HEK293 (cell line): Measurements from ENCODE around the gene SYT2.

Experiments
- CTCF ChIA-PET: fragments of 350-600 bp; formaldehyde crosslinking; extraction: SDS; loops from one replicate; lab custom pipeline; 2021; ENCODE audit warnings: antibody characterized with exemption; lab: Yijun Ruan, JAX
- POLR2A ChIA-PET: fragments of 300-600 bp; formaldehyde crosslinking; extraction: SDS; loops from one replicate; lab custom pipeline; 2020; ENCODE audit warnings: antibody characterized with exemption, inconsistent platforms; lab: Yijun Ruan, JAX
- H3K27ac ChIP-seq: fragments of 200-500 bp; sonication (Bioruptor generic); 2 replicates; pipeline ENCODE4 v1.5.1; 2014; ENCODE audit warnings: low read depth, low read length, control low read depth, inconsistent platforms; ENCODE audit errors: extremely low read depth
- H3K36me3 ChIP-seq, 2 experiments: fragments of 200-500 bp in 1 of 2; sonication (Bioruptor generic) in 1 of 2; 1 replicate in 1 of 2; 2 replicates in 1 of 2; pipeline ENCODE4 v1.5.1; 2014 to 2017; ENCODE audit warnings: inconsistent platforms in 2 of 2, low read length in 2 of 2; ENCODE audit not compliant: control insufficient read depth in 2 of 2, insufficient read depth in 1 of 2
- H3K4me1 ChIP-seq: fragments of 200-500 bp; sonication (Bioruptor generic); 2 replicates; pipeline ENCODE4 v1.5.1; 2014; ENCODE audit warnings: mild to moderate bottlenecking, low read length, inconsistent platforms; ENCODE audit not compliant: control insufficient read depth, insufficient read depth
- H3K4me3 ChIP-seq: 2 replicates; pipeline ENCODE4 v1.5.1; 2011; ENCODE audit warnings: low read depth, mild to moderate bottlenecking, control low read depth, low read length, moderate library complexity
- H3K9me3 ChIP-seq: fragments of 200-500 bp; sonication (Bioruptor generic); 2 replicates; pipeline ENCODE4 v1.5.1; 2014; ENCODE audit warnings: low read depth, low read length, inconsistent platforms; ENCODE audit not compliant: control insufficient read depth, insufficient read depth
- BCL11B ChIP-seq: fragments of 450-650 bp; formaldehyde crosslinking; IDR thresholded peaks from 2 replicates; pipeline ENCODE4 v1.5.1; 2016; ENCODE audit warnings: low read depth, missing biosample characterization, missing genetic modification characterization
- GLIS2 ChIP-seq: fragments of 450-650 bp; formaldehyde crosslinking; IDR thresholded peaks from 2 replicates; pipeline ENCODE4 v1.5.1; 2016; ENCODE audit warnings: missing biosample characterization, missing genetic modification characterization
- HOXA7 ChIP-seq: sonication (generic); formaldehyde crosslinking; IDR thresholded peaks from 2 replicates; pipeline ENCODE4 v1.8.1; 2022; ENCODE audit warnings: missing genetic modification reagents, borderline replicate concordance
- OSR2 ChIP-seq: fragments of 450-650 bp; formaldehyde crosslinking; IDR thresholded peaks from 2 replicates; pipeline ENCODE4 v1.5.1; 2016; ENCODE audit warnings: missing biosample characterization, missing genetic modification characterization
- YY1 ChIP-seq: fragments of 450-650 bp; formaldehyde crosslinking; IDR thresholded peaks from 2 replicates; pipeline ENCODE4 v1.5.1; 2018; ENCODE audit warnings: missing biosample characterization, missing genetic modification characterization
- ZFP37 ChIP-seq: fragments of 450-650 bp; formaldehyde crosslinking; IDR thresholded peaks from 2 replicates; pipeline ENCODE4 v1.5.1; 2016; ENCODE audit warnings: missing biosample characterization, missing genetic modification characterization
- ZFP69B ChIP-seq: fragments of 450-650 bp; formaldehyde crosslinking; IDR thresholded peaks from 2 replicates; pipeline ENCODE4 v1.5.1; 2016; ENCODE audit warnings: missing biosample characterization, missing genetic modification characterization
- ZNF248 ChIP-seq: fragments of 450-650 bp; formaldehyde crosslinking; IDR thresholded peaks from 2 replicates; pipeline ENCODE4 v1.5.1; 2017; ENCODE audit warnings: missing biosample characterization, missing genetic modification characterization
- ZNF266 ChIP-seq: fragments of 450-650 bp; formaldehyde crosslinking; IDR thresholded peaks from 2 replicates; pipeline ENCODE4 v1.5.1; 2016; ENCODE audit warnings: missing biosample characterization, missing genetic modification characterization, low read depth
- ZNF341 ChIP-seq: fragments of 450-650 bp; formaldehyde crosslinking; IDR thresholded peaks from 2 replicates; pipeline ENCODE4; 2016; ENCODE audit warnings: low read depth, missing biosample characterization, missing genetic modification characterization
- ZNF350 ChIP-seq: fragments of 450-650 bp; formaldehyde crosslinking; IDR thresholded peaks from 2 replicates; pipeline ENCODE4 v1.5.0; 2017; ENCODE audit warnings: missing biosample characterization, mild to moderate bottlenecking, missing genetic modification characterization
- ZNF560 ChIP-seq: fragments of 450-650 bp; formaldehyde crosslinking; IDR thresholded peaks from 2 replicates; pipeline ENCODE4 v1.5.1; 2017; ENCODE audit warnings: missing biosample characterization, missing genetic modification characterization, borderline replicate concordance
- ZNF624 ChIP-seq: fragments of 450-650 bp; formaldehyde crosslinking; IDR thresholded peaks from 2 replicates; pipeline ENCODE4 v1.5.1; 2017; ENCODE audit warnings: missing biosample characterization, missing genetic modification characterization
- ZNF626 ChIP-seq: fragments of 450-650 bp; sonication (Bioruptor Pico); formaldehyde crosslinking; IDR thresholded peaks from 2 replicates; pipeline ENCODE4 v1.5.1; 2018; ENCODE audit warnings: missing biosample characterization, missing genetic modification characterization, inconsistent platforms
- ZNF654 ChIP-seq: fragments of 450-650 bp; formaldehyde crosslinking; IDR thresholded peaks from 2 replicates; pipeline ENCODE4 v1.5.1; 2016; ENCODE audit warnings: low read depth, missing biosample characterization, missing genetic modification characterization
- ZNF677 ChIP-seq: fragments of 450-650 bp; IDR thresholded peaks from 2 replicates; pipeline ENCODE4 v1.5.0; 2018; ENCODE audit warnings: missing biosample characterization, mild to moderate bottlenecking, missing genetic modification characterization, moderate library complexity
- ZNF792 ChIP-seq: fragments of 450-650 bp; formaldehyde crosslinking; IDR thresholded peaks from 2 replicates; pipeline ENCODE4 v1.5.1; 2016; ENCODE audit warnings: missing biosample characterization, missing genetic modification characterization
- TF ChIP-seq, protein P1 (sequence below): fragments of 450-650 bp; formaldehyde crosslinking; IDR thresholded peaks from 2 replicates; pipeline ENCODE4 v1.5.1; 2017; ENCODE audit warnings: missing biosample characterization, missing genetic modification characterization
- TF ChIP-seq, protein P2 (sequence below): fragments of 450-650 bp; formaldehyde crosslinking; IDR thresholded peaks from 2 replicates; pipeline ENCODE4; 2016; ENCODE audit warnings: missing biosample characterization, missing genetic modification characterization
- TF ChIP-seq, protein P3 (sequence below): fragments of 450-650 bp; formaldehyde crosslinking; IDR thresholded peaks from 2 replicates; pipeline ENCODE4 v1.5.1; 2016; ENCODE audit warnings: missing biosample characterization, missing genetic modification characterization
- TF ChIP-seq, protein P4 (sequence below): fragments of 450-650 bp; formaldehyde crosslinking; IDR thresholded peaks from 2 replicates; pipeline ENCODE4 v1.5.1; 2016; ENCODE audit warnings: missing biosample characterization, missing genetic modification characterization

Gene SYT2

DNA sequence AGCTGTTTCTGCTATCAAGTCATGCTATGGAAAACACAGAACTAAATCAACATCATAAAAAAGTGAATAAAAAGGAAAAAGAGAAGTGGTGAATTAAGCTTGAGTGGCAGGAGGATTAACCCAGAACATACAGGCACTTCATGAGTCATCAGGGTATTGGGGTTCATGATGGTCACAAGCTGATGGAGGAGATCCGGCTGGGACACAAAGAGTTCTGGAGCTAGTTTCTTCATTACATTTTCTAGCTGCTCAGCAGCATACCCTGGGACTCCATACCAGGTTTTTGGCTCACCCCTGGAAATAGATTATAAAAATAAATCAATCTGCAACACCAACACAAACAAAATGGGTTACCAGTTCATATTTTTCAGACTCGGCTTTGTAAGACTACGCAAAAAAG lies 42.5 kb upstream of the SYT2 start:
- no peaks in the 10 kb centered on the region for H3K9me3 ChIP-seq
- peaks cover 57 to 97% of the 10 kb centered on the region in 2 experiments for H3K36me3 ChIP-seq
- TF ChIP-seq, protein P1, sequence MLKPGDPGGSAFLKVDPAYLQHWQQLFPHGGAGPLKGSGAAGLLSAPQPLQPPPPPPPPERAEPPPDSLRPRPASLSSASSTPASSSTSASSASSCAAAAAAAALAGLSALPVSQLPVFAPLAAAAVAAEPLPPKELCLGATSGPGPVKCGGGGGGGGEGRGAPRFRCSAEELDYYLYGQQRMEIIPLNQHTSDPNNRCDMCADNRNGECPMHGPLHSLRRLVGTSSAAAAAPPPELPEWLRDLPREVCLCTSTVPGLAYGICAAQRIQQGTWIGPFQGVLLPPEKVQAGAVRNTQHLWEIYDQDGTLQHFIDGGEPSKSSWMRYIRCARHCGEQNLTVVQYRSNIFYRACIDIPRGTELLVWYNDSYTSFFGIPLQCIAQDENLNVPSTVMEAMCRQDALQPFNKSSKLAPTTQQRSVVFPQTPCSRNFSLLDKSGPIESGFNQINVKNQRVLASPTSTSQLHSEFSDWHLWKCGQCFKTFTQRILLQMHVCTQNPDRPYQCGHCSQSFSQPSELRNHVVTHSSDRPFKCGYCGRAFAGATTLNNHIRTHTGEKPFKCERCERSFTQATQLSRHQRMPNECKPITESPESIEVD, result peak; percentile 22; the same call in 1 of the 2 replicates
- no peak for TF ChIP-seq ZNF341
- ChIA-PET CTCF (interaction anchor here (0.5 to 0.6 kb wide), 3 partner anchors 14 to 564 kb away, joined by 3 read pairs; partner anchors contain the start of gene RABIF), POLR2A (no interaction called here)
- no peak overlapping the region for H3K4me3 ChIP-seq
- no peaks in the 10 kb centered on the region for H3K4me1 ChIP-seq
- no peak overlapping the region for H3K27ac ChIP-seq

DNA sequence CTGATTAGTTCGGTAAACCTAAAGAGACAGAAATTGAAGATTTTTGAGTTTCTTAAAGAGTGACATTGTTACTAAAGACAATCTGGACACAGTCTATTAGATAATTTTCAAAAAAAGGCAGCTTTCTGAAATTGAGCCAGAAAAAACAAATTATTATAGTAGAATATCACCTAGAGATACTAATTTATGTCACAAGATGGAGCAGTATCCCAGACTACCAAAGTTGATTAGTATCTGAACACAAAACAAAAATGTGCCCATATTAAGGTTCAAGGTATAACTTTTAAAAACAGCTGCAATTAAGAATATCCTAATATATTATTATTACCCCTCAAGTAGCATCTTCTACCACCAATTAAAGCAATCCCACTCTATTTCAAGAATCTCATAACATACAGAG lies 40.5 kb upstream of the SYT2 start:
- Histone ChIP-seq H3K36me3 (peaks cover 49 to 91% of the 10 kb centered on the region in 2 experiments), H3K4me3 (no peak overlapping the region), H3K9me3 (no peaks in the 10 kb centered on the region), H3K27ac (no peak overlapping the region), H3K4me1 (no peaks in the 10 kb centered on the region)
- CTCF ChIA-PET, result interaction anchor here (0.6 to 2.0 kb wide), 3 partner anchors 103 to 370 kb away, joined by 3 to 8 read pairs (median 3); no protein-coding TSS in a partner anchor
- peak; percentile 51 for TF ChIP-seq ZNF654 (tag by site-specific recombination)
- TF ChIP-seq ZFP69B (tag by site-specific recombination), result no peak
- POLR2A ChIA-PET, result interaction anchor here (1.5 to 2.4 kb wide), 2 partner anchors 57 to 257 kb away, joined by 3 to 7 read pairs; partner anchors contain the start of genes KDM5B and TMEM183A

DNA sequence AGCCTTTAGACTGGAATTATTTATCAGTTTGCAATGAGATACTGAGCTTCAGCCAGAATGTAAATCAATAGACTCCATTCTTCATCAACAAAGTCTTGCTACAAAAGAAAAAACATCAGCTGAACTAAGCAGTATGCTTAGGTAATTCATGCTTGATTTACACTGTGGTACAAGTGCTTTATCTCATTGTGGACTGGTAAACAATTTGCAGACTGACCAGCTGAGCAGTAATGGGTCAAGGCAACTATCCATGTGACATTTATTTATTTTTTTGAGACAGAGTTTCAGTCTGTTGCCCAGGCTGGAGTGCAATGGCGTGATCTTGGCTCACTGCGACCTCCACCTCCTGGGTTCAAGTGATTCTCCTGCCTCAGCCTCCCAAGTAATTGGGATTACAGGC lies 39.8 kb upstream of the SYT2 start:
- CTCF ChIA-PET, result interaction anchor here (0.6 to 2.0 kb wide), 5 partner anchors 31 to 523 kb away, joined by 3 to 8 read pairs (median 3); no protein-coding TSS in a partner anchor
- POLR2A ChIA-PET, result interaction anchor here (1.5 to 2.4 kb wide), 2 partner anchors 58 to 257 kb away, joined by 3 to 7 read pairs; partner anchors contain the start of genes KDM5B and TMEM183A
- H3K9me3 ChIP-seq, result no peaks in the 10 kb centered on the region
- no peaks in the 10 kb centered on the region for H3K4me1 ChIP-seq
- peaks cover 51 to 91% of the 10 kb centered on the region in 2 experiments for H3K36me3 ChIP-seq
- H3K27ac ChIP-seq, result no peak overlapping the region
- H3K4me3 ChIP-seq, result no peak overlapping the region
- TF ChIP-seq, protein P2, sequence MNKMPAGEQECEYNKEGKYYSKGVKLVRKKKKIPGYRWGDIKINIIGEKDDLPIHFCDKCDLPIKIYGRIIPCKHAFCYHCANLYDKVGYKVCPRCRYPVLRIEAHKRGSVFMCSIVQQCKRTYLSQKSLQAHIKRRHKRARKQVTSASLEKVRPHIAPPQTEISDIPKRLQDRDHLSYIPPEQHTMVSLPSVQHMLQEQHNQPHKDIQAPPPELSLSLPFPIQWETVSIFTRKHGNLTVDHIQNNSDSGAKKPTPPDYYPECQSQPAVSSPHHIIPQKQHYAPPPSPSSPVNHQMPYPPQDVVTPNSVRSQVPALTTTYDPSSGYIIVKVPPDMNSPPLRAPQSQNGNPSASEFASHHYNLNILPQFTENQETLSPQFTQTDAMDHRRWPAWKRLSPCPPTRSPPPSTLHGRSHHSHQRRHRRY (tag by site-specific recombination), result no peak
- TF ChIP-seq OSR2 (no peak), ZNF792 (tag by site-specific recombination) (no peak), ZNF248 (no peak), ZNF677 (tag by site-specific recombination) (no peak), ZNF350 (tag by site-specific recombination) (no peak), ZFP37 (no peak), ZNF626 (tag by site-specific recombination) (no peak), HOXA7 (CRISPR knock-in tag) (no peak), YY1 (no peak), GLIS2 (tag by site-specific recombination) (no peak), ZNF266 (tag by site-specific recombination) (no peak), ZNF560 (tag by site-specific recombination) (no peak), ZNF341 (no peak), ZNF624 (tag by site-specific recombination) (no peak), BCL11B (tag by site-specific recombination) (no peak)
- TF ChIP-seq, protein P3, sequence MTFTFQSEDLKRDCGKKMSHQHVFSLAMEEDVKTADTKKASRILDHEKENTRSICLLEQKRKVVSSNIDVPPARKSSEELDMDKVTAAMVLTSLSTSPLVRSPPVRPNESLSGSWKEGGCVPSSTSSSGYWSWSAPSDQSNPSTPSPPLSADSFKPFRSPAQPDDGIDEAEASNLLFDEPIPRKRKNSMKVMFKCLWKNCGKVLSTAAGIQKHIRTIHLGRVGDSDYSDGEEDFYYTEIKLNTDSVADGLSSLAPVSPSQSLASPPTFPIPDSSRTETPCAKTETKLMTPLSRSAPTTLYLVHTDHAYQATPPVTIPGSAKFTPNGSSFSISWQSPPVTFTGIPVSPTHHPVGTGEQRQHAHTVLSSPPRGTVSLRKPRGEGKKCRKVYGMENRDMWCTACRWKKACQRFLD, result no peak
- TF ChIP-seq, protein P4, sequence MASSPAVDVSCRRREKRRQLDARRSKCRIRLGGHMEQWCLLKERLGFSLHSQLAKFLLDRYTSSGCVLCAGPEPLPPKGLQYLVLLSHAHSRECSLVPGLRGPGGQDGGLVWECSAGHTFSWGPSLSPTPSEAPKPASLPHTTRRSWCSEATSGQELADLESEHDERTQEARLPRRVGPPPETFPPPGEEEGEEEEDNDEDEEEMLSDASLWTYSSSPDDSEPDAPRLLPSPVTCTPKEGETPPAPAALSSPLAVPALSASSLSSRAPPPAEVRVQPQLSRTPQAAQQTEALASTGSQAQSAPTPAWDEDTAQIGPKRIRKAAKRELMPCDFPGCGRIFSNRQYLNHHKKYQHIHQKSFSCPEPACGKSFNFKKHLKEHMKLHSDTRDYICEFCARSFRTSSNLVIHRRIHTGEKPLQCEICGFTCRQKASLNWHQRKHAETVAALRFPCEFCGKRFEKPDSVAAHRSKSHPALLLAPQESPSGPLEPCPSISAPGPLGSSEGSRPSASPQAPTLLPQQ, result no peak
